Upper lobe of right lung (tissue), 1 donor: Measurements from ENCODE around the gene ATP11C. TPM values are rescaled to one million over a fixed set of nuclear protein-coding genes. Genes with fewer than 3 reads are reported as not detected.

Experiments
- ATAC-seq: fragments of 200-7000 bp; cut with Tn5 transposase; one replicate; pipeline ENCODE4 v1.9.1; 2020; ENCODE audit warnings: mild to moderate bottlenecking, moderate library complexity
- DNase-seq: peaks from one replicate; pipeline ENCODE4 v3.0.0-alpha.2; 2020
- H3K27ac ChIP-seq: fragments of 200-600 bp; one replicate; pipeline ENCODE4 v1.8.0; 2022
- H3K27me3 ChIP-seq: fragments of 200-600 bp; one replicate; pipeline ENCODE4 v1.8.0; 2022; ENCODE audit warnings: mild to moderate bottlenecking
- H3K36me3 ChIP-seq: fragments of 200-600 bp; one replicate; pipeline ENCODE4 v1.8.0; 2022
- H3K4me1 ChIP-seq: fragments of 200-600 bp; one replicate; pipeline ENCODE4 v1.8.0; 2022
- H3K4me3 ChIP-seq: fragments of 200-600 bp; one replicate; pipeline ENCODE4 v1.8.0; 2022; ENCODE audit warnings: mild to moderate bottlenecking
- H3K9me3 ChIP-seq: fragments of 200-600 bp; one replicate; pipeline ENCODE4 v1.8.0; 2022
- intact Hi-C: fragments of 100-400 bp; cut with DNase I; formaldehyde crosslinking; loops from one replicate; pipeline ENCODE4 v1.11.0; 2022
- total RNA-seq: library from RNA; stranded (reverse); fragmentation: NEBNext Ultra II Directional; extraction: Animal tissue kit (Norgen Biotek cat#: 25700); gene quantifications from one replicate; pipeline ENCODE4 v1.2.1, GENCODE V29; 2021
- TF ChIP-seq, protein P1 (sequence below): fragments of 200-600 bp; IDR thresholded peaks from one replicate; pipeline ENCODE4 v1.8.0; 2022; ENCODE audit warnings: antibody characterized with exemption
- donor health status: DM: no; HTN: yes; CAD: no; lungs with severe emphysema.

ATP11C gene
- total RNA-seq, 1 donor from 2014 or later, result 19.6 TPM

DNA sequence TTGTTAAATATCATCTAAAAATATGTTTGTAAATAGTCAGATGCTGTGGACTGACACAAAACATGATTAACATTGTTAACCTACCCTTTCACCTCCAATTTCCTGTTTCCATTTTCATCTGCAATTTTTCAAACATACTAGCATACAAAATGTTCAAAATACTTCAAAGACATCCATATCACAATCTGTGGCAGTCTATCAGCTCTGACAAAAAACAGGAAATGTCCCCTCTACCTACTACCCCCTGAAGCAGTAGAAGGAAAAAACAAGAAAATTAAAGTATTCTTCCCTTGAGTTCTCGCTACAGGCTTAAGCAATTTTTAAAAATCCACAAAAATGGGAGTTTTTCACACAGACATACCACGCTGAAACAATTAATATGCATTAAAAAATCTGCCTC, 116.6 kb downstream of the ATP11C start:
- no peak for DNase-seq
- Histone ChIP-seq H3K27ac (no peak overlapping the region), H3K4me3 (no peak overlapping the region), H3K36me3 (no peaks in the 10 kb centered on the region), H3K9me3 (no peaks in the 10 kb centered on the region), H3K27me3 (no peaks in the 10 kb centered on the region), H3K4me1 (no peaks in the 10 kb centered on the region)
- TF ChIP-seq, protein P1, sequence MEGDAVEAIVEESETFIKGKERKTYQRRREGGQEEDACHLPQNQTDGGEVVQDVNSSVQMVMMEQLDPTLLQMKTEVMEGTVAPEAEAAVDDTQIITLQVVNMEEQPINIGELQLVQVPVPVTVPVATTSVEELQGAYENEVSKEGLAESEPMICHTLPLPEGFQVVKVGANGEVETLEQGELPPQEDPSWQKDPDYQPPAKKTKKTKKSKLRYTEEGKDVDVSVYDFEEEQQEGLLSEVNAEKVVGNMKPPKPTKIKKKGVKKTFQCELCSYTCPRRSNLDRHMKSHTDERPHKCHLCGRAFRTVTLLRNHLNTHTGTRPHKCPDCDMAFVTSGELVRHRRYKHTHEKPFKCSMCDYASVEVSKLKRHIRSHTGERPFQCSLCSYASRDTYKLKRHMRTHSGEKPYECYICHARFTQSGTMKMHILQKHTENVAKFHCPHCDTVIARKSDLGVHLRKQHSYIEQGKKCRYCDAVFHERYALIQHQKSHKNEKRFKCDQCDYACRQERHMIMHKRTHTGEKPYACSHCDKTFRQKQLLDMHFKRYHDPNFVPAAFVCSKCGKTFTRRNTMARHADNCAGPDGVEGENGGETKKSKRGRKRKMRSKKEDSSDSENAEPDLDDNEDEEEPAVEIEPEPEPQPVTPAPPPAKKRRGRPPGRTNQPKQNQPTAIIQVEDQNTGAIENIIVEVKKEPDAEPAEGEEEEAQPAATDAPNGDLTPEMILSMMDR, result no peak
- no peak for ATAC-seq
- intact Hi-C loops, result no loop called here

DNA sequence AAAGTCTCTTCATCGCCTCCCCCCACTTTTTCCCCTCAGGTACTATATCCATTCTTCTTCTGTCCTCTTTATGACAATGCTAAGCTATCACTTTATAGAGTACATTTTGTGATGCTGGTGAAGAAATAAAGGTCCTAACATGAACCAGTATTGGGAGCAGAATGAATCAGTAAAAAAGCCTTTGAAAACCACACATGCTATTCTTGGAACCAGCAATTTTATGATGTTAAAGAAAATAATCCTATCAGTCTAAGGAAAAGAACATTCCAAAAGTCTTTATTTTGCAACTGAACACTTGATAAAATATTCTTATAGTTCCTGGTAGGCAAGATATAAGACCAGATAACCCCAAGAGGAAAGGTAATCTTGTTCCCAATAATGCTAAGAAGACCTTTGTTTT, 117.1 kb downstream of the ATP11C start:
- no peaks in the 10 kb centered on the region for H3K4me1 ChIP-seq
- H3K4me3 ChIP-seq, result no peak overlapping the region
- DNase-seq (no peak), ATAC-seq (no peak)
- H3K9me3 ChIP-seq, result no peaks in the 10 kb centered on the region
- TF ChIP-seq, protein P1, result no peak
- intact Hi-C loops, result no loop called here
- H3K27ac ChIP-seq, result no peak overlapping the region
- H3K36me3 ChIP-seq, result no peaks in the 10 kb centered on the region
- no peaks in the 10 kb centered on the region for H3K27me3 ChIP-seq

DNA sequence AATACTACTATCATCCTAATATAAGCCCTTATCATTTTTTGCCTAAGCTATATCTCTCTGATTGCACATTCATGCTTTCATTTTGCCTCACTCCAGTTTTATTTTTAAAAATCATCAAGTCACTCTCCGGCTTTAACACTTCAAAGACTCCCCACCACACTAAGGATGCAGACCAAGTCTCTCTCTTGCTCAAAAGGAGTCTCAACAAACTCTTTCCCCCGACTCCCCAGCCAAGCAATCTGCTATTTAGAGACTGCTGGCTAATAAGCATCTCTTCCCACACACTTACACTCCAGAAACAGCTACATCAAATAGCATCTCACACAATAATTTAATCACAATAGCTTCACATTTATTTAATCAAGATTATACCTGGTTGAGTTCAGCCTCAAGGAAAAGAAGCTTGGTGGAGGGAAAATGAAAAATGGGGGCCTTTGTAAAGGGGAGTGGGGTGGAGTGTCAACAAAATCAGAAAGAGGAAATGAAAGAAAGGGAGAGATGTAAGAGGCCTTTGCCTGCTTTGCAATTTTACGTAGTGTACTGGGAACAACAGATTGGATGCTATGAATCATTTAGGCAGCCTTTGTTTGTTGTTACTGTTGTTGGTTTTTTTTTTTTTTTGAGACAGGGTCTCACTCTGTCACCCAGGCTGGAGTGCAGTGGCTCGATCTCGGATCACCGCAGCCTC, 120.8 kb downstream of the ATP11C start:
- no peak overlapping the region for H3K4me3 ChIP-seq
- ATAC-seq (no peak), DNase-seq (no peak)
- TF ChIP-seq, protein P1, result no peak
- no peaks in the 10 kb centered on the region for H3K27me3 ChIP-seq
- intact Hi-C loops, result no loop called here
- no peaks in the 10 kb centered on the region for H3K9me3 ChIP-seq
- no peak overlapping the region for H3K27ac ChIP-seq
- no peaks in the 10 kb centered on the region for H3K4me1 ChIP-seq
- no peaks in the 10 kb centered on the region for H3K36me3 ChIP-seq

DNA sequence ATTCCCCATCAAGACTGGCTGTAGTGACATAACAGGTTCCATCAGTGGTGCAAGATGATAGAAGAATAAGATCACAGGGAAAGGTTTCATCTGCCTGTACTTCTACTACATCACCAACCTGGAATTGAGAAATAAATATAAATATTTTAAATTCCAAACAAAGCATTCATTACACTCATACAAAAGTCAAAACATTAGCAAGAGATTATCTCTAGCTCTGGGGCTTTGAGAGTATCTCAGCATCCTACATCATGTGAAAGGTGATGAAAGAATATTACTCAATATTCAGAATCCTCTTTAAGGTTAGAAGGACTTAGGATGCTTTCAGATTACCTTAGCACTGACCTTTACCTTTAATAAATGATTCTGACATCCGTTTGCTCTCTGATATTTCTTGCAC, 128.4 kb downstream of the ATP11C start:
- Histone ChIP-seq H3K36me3 (no peaks in the 10 kb centered on the region), H3K27me3 (no peaks in the 10 kb centered on the region), H3K27ac (no peak overlapping the region), H3K9me3 (no peaks in the 10 kb centered on the region), H3K4me3 (no peak overlapping the region), H3K4me1 (no peaks in the 10 kb centered on the region)
- ATAC-seq (no peak), DNase-seq (no peak)
- intact Hi-C loops, result no loop called here
- TF ChIP-seq, protein P1, result no peak

DNA sequence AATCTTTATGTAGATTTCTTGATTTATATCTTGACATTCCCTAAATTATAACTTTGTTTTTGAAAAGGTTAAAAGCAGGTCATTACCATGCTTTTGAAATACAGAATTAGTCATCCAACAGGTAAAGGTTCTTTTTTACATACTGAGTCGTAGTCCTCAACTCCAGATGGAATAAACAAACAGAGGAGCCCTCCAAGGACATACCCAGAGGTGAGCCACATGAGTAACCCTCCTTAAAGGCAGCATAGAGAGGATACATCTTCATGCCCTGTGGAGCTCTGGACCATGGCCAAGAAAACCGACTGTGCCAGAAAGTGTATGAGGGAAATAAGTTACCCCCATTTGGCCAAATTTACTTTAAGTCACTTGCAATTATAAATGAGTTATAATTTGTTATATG, 129.6 kb downstream of the ATP11C start:
- Histone ChIP-seq H3K4me1 (no peaks in the 10 kb centered on the region), H3K4me3 (no peak overlapping the region), H3K36me3 (no peaks in the 10 kb centered on the region), H3K27me3 (no peaks in the 10 kb centered on the region), H3K27ac (no peak overlapping the region), H3K9me3 (no peaks in the 10 kb centered on the region)
- TF ChIP-seq, protein P1, result no peak
- ATAC-seq, result no peak
- DNase-seq, result no peak
- intact Hi-C loops, result no loop called here

DNA sequence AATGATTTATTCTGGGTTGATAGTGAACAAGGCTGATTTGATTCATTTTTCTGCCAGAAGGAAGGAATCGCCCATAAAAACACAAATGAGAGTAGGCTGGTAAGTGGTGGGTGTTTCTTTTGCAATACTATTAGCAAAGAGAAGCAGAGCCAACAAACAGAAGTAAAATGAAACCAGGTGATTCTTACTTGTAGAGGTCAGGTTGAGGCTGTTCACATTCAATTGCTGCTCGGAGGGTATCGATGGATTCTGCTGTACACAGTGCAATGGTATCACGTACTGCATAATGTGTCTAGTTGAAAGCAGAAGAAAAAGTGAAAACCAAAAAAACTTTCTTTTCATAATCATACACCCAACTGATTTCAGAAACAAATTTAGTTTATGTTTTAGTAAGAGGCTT, 130.8 kb downstream of the ATP11C start:
- H3K27ac ChIP-seq, result no peak overlapping the region
- no peaks in the 10 kb centered on the region for H3K9me3 ChIP-seq
- H3K36me3 ChIP-seq, result no peaks in the 10 kb centered on the region
- intact Hi-C loops, result no loop called here
- no peak overlapping the region for H3K4me3 ChIP-seq
- H3K4me1 ChIP-seq, result no peaks in the 10 kb centered on the region
- ATAC-seq (no peak), DNase-seq (no peak)
- H3K27me3 ChIP-seq, result no peaks in the 10 kb centered on the region
- TF ChIP-seq, protein P1, result no peak
